GM21529 (cell line): ENCODE results near the gene CTBS.
"Not testable (repeated sequence)": the region's sequence is repeated elsewhere in the genome, so short reads cannot be mapped to it uniquely, and the experiment has no call there.

ENCODE experiments used
- ATAC-seq: cut with Tn5 transposase; IDR thresholded peaks from one replicate; pipeline ENCODE4 v1.9.1; 2021; ENCODE audit not compliant: unreplicated experiment

CTBS gene

DNA sequence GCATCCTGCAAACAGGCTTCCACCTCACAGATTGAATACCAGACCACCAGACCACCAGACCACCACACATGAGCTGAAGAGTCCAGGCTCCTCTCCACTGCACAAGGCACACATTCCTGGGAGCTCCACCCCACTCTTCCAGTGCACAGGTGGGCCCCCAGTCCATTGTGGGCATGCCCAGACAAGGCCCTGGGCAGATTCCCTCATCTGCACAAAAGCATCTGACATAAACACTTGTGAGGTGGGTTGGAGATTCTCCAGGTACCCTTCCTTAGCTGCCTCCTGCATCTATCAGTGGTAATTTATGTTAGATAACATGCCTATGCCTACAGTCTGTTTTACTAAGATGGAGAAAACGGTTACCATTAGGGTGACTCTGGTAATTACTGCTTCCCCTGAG lies 11.6 kb upstream of the CTBS start:
- no peak for ATAC-seq

DNA sequence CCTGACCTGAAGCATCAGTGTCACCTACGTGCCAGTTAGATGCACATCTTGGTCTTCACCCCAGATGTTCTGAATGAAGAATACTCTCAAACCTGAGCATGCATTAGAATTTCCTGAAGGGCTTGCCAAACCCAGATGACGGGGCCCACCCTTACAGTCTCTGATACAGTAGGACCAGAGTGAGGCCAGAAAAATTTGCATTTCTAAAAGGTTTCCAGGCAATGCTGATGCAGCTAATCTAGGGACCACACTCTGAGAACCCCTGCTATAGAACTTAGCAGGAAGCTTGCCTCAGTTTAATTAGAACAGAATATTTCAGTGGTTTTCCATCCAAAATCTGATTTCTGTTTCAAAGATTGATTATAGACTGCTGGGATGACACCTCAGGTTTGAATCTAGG lies 9.9 kb upstream of the CTBS start:
- peak; percentile 62 for ATAC-seq

DNA sequence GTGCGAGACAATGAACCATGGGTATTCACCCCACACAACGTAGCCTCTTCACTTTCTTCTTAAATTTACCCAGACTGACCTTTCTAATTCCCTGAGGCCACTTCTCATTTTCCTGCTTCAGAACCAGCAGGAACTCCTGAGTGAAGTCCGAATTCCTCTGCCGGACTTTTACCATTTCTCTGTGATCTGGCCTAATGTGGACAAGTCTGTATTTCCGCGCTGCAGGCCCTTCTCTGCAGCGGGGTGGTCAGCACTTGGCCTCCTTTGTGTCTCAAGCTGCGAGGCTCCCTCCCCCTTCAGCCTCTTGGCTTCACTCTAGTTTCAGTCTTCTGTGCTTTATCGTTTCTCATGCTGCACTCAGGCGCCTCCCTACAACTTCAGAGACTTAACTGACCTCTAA lies 9.4 kb upstream of the CTBS start:
- peak; percentile 23 for ATAC-seq

DNA sequence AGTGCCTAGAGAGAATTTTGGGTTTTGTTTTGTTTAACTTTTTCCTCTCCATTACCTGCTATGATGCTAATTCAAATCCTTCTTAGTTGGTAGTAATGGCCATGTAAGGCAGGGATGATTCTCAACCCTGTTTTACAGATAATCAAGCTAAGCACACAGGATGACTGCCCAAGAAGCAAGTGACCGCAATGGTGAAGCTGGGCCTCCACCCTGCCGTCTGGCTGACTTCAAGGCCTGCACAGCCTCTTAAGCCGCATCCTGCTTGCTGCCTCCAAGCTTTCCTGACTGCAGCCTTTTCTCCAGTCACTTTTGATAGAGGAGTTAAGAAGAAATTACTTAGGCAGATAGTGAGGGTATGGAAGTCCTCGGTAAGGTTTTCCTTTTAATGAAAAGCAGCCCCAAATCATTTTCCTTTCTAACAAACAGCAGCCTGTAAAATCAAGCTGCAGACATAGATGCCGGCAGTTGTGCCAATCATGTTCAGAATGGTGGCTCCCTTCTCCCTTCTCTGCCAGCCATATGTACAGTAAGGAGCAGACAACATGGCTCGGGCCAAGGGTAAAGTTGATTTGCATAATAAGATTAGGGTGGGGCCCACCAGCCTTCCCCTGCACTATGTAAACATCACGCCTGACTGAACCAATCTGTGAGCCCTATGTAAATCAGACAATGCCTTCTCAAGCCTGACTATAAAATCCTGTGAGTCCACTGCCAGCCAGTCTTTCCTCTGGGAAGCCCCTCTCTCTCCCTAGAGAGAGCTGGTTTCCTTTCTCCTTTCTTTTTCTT lies 8.8 kb upstream of the CTBS start:
- ATAC-seq = peak; percentile 55

DNA sequence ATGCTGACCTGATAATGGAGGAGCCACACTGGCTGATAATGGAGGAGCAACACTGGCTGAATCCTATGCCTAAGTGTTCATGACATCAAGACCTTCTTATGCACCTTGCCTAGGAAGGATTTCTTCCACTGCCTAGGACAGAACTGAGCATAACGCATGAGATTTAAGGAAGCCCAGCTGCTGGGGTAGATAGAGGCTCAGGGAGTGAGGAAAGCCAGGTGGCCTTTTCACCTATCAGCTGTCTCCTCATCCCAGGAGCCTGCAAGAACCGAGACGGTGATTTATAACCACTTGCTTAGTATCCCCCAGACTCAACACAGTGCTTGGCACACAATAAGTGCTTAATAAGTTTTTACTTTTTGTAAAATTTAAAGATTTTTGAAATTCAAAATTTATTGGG lies 7.4 kb upstream of the CTBS start:
- ATAC-seq = no peak

DNA sequence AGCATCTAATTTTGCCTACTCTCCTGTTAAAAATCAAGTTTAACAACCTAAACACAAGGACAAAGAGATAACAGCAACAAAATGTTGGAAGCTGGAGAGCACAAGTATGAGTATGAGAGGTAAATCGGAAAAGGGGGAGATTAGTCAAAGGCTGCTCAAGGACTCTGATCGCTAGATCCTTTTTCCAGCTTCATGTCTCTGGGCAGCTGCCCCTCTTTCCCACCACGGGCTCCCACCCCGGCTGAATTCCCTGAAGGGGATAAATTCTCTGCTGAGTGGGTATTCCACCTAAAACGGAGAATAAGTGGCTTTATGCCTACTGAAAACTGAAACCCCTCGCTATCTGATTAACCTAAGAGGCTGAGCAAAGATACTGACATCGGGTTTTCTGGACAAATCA lies 696 bp upstream of the CTBS start:
- ATAC-seq = no peak

DNA sequence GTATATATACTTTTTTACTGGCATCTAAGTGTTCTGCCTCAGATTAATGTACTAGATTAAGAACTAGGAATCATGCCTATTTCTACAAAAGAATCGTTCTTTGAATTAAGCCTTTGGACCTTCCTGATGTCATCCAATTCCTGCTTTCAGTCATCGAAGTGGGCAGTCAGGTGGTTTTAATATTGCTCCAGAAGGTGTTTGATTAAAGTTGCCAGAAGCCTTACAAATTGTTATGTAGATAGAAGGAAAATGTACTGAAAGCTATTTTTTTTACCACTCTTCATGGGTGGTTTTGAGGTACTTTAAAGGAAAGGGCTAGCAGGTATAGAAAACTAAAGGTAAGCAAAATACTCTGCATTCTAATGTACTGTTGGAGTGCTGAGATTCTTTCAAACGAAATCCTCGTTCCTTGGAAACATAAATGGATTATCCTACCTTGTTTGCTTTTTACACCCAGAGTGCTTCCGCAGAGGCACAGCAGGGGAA lies 716 bp downstream of the CTBS start:
- ATAC-seq = no peak

DNA sequence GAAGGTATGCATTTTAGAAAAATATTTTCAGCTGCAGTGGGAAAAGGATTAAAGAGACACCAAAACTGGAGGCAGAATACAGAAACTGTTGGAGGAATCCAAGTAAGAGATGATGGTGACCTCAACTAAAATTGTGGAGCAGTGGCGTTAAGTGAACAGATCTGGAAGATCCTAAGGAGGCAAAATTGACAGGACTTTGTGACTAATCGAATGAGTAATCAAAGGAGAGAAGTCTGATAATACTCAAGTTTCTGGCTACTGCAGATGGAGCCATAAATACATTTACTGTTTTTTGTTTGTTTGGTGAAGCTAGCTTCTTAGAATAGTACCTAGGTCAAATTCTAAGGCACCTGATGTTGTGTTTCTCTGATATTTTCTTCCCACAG lies 3.1 kb downstream of the CTBS start:
- no peak for ATAC-seq

DNA sequence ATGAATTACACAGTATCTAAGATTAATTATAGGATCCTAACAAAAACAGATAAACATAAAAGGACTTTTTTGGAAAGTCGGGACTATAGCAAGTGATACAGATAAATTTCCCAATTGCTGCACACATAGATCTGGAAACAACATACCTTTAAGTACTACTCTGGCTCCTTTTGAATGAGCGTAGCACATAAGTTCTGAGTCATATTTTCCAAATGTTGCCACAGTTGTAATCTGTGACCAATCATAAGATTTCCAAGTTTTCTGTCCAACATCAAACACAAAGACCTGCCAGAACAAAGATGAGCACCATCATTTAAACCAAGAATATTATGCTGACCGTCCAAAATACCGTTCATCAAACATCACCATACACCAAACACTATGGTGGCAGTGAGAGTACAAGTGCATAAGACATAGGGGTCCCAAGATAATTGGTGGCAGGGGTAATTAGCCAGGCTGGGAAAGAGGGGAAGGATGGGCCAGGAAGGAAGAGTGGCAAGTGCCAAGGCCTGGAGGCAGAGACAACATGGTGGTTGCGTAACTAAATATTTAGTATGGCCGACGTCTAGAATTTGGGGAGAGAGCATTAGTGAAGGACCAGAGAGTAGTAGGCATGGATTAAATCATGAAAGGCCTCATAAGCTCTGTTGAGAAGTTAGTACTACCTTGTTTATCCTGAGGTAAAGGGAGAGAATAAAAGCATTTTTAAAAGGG lies 3.6 kb downstream of the CTBS start:
- ATAC-seq = no peak

DNA sequence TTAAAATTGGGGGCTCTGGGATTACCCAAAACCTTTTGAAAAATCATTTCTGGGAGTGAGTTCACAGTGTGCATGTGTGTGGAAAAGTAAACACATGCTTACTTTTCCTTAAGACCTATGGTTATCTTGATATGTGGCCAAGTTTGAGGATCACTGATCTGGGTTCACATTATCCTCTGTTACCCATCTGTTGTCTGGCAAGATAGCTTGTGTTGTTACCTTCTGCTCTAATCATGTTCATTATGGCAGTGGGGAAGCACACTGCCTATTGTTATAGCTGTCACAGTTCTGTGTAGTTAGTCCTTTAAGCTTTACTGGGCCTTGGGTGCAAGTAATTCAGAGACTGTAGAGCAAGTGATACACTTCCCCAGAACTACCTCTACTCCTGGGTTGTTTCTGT lies 5.0 kb downstream of the CTBS start:
- ATAC-seq = no peak

DNA sequence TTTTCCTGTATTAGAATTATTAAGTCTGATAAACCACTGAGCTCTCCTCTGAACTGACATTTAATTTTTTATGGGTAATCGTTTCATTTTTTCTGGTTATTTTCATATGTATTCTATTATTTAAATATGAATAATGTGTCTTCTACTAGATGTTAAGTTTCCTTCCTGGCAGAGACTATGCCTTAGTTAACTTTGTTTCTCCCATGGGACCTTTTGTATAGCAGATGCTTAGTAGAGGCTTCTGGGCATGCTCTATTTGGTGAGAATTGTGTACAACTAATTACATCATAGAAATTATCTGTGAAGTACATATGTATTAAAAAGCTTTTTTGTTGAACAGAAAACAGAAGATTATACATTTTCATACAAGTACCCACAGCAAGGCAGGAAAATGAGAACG lies 23.4 kb downstream of the CTBS start:
- ATAC-seq = no peak

DNA sequence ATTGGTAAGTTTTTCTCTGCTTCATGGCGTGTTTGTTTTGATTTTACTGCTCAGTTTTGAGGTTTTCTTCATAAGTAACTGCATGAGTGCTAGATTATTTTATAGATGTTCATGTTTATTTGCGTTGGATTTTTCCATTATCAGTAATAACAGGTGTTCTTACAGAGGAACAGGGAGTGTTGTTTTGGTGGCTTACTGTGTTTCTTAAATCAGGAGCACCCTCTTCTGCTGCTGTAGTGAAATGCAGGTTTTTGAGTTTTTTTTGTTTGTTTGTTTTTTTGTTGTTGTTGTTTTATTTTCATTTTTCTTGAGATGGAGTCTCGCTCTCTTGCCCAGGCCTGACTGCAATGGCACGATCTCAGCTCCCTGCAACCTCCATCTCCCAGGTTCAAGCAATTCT lies 32.6 kb downstream of the CTBS start:
- no peak for ATAC-seq

DNA sequence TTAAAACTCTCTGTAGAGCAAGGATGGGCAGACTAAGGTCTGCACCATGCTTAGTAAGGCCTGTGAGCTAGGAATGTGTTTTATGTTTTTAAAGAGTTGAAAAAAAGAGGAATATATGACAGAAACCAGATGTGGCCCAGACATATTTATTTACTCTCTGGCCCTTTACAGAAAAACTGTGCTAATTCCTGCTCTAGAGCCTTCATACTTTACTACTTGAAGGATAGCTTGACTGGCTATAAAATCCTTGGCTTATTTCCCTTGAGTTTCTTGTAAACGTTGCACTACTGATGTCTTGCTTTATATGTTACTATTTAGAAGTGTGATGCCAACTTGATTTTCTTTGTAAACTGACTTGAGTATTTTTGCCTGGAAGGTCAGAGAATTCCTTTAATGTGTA lies 33.5 kb downstream of the CTBS start:
- ATAC-seq = no peak

DNA sequence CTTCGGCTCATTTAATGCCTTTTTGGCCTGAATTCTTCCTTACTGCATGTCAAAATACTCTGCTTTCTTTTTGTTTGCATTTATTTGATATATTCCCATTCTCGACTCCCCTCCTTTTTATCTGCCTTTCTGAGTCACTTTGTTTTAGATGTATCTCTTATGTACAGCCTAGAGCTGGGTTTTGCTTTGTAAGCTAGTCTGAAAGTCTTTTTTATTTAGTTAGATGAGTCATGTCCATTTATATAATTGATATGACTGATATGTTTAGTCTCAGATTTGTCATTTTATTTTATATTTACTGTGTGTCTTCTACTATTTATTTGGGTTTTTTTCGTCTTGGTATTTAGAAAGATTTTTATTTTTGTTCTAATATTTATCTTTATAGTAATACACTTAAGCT lies 34.3 kb downstream of the CTBS start:
- ATAC-seq = no peak

DNA sequence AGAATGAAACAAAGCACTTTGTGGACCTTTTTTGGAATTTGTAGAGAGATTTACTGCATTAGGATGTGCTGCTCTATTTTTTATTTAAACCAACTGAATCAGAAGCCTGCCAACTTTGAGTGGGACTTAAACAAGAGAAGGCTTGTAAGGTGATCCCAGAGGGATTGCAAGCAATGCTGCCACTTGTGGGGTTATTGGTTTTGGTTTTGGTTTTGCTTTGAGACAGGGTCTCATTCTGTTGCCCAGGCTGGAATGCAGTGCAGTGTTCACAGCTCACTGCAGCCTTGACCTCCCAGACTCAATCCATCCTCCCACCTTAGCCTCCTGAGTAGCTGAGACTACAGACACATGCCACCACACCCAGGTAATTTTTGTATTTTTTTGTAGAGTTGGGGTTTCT lies 35.6 kb downstream of the CTBS start:
- ATAC-seq = peak; percentile 55

DNA sequence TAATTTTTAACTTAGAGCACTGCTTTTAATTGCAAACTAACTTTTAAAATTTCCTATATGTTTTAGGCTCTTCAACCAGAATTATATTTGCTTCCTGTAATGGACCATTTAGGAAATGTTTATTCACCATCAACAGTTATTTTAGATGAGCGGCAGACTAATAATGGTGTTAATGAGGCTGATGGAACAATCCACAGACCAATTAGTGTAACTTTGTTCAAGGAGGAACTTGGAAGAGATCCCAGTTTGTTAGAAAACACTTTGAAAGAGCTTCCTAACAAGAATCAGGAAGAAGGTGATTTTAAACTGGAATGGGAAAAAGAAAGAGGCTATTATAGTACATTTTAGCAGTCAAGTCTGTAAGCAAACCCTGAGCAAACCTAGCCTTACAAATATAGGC lies 48.5 kb downstream of the CTBS start:
- ATAC-seq = no peak

DNA sequence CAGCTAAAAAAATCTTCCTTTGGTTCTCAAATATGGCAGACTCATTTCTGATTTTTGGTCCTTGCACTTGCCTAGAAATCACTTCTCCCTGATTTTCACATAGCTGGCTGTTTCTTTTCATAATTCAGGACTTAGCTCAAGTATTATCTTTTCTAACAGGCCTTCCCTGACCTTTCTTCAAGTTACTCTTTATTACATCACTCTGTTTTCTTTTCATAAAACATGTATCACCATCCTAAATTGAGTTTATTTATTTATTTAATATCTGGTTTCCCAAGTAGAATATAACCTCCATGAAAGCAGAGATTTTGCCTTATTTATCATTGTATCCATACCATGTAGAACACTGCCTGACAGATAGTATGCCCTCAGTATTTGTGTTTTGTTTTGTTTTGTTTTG lies 49.6 kb downstream of the CTBS start:
- ATAC-seq = no peak

DNA sequence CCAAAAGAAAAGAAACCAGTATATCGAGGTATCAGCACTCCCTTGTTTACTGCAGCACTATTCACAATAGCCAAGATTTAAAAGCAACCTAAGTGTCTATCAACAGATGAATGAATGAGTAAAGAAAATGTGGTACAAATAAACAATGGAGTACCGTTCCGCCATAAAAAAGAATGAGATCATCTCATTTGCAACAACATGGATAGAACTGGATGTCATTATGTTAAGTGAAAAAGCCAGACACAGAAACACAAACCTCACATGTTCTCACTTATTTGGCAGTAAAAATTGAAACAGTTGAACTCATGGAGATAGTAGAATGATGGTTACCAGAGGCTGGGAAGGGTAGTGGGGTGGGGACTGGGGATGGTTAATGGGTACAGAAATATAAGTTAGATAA lies 63.6 kb downstream of the CTBS start:
- ATAC-seq = no peak

DNA sequence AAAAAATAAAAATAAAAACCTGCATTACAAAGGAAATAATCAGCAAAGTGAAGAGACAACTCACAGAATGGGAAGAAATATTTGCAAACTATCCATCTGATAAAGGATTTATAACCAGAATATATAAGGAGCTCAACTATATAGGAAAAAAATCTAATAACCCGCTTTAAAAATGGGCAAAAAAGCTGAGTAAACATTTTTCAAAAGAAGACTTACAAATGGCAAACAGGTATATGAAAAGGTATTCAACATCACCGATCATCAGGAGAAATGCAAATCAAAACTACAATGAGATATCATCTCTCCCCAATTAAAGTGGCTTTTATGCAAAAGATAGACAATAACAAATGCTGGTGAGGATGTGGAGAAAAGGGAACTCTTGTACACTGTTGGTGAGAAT lies 64.1 kb downstream of the CTBS start:
- ATAC-seq = no peak

DNA sequence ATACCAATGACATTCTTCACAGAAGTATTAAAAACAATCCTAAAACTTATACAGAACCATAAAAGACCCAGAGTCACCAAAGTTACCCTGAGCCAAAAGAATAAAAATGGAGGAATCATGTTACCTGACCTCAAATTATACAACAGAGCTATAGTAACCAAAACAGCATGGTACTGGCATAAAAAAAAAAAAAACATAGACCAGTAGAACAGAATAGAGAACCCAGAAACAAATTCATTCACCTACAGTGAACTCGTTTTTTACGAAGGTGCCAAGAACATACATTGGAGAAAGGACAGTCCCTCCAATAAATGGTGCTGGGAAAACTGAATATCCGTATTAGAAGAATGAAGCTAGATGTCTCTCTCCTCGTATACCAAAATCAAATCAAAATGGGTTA lies 65.2 kb downstream of the CTBS start:
- no peak for ATAC-seq

DNA sequence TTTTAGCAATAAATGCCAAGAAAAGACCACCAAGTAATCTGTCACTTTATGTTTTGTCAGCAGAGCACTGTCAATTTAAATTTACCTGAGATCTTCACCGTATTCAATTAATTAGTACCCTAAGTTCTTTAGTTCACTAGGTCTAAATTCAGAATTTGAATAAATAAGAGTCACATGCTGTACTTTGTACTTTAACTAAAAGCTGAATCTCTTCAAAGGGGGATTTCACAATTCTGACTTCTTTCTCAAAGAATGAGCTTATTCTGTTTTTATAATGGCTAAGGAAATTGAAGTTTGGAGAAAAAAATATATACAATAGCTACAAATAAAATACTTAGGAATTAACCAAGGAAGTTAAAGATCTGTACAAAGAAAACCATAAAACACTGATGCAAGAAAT lies 65.7 kb downstream of the CTBS start:
- no peak for ATAC-seq

DNA sequence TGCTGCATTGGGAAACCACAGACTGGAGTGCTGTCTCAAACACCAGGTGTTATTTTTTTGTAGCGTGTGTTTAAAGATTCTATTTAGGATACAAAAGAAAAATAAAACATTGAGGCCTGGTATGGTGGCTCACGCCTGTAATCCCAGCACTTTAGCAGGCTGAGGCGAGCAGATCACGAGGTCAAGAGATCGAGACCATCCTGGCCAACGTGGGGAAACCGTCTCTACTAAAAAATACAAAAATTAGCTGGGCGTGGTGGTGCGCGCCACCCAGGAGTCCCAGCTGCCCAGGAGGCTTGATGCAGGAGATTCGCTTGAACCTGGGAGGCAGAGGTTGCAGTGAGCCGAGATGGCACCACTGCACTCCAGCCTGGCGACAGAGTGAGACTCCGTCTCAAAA lies 66.4 kb downstream of the CTBS start:
- not testable (repeated sequence) for ATAC-seq
